Activated CD4-positive, alpha-beta T cell treated with anti-CD3 and anti-CD28 coated beads, Interleukin-2, amount 10 ng/mL, durations not matched to agents 24 days and 14 days (primary cell): ENCODE results near the gene EIF5A. TPM values are rescaled to one million over a fixed set of nuclear protein-coding genes. Genes with fewer than 3 reads are reported as not detected.
"Not testable (repeated sequence)": the region's sequence is repeated elsewhere in the genome, so short reads cannot be mapped to it uniquely, and the experiment has no call there.

Experiments used
- DNase-seq: peaks from one replicate; pipeline ENCODE4 v3.0.0; 2022
- H3K27ac Mint-ChIP-seq: one replicate; pipeline ENCODE4 v1.8.0; 2022; ENCODE audit warnings: mild to moderate bottlenecking, mixed read lengths
- H3K27me3 Mint-ChIP-seq: one replicate; pipeline ENCODE4 v1.8.0; 2022; ENCODE audit warnings: mixed read lengths
- H3K36me3 Mint-ChIP-seq: one replicate; pipeline ENCODE4 v1.8.0; 2022; ENCODE audit warnings: low read depth, mild to moderate bottlenecking, mixed read lengths
- H3K4me1 Mint-ChIP-seq: one replicate; pipeline ENCODE4 v1.8.0; 2021; ENCODE audit warnings: mixed read lengths
- H3K4me3 Mint-ChIP-seq: one replicate; pipeline ENCODE4 v1.8.0; 2022; ENCODE audit warnings: mild to moderate bottlenecking, moderate library complexity, mixed read lengths
- H3K9me3 Mint-ChIP-seq: one replicate; pipeline ENCODE4 v1.8.0; 2021; ENCODE audit warnings: mixed read lengths
- intact Hi-C: fragments of 100-400 bp; cut with micrococcal nuclease; formaldehyde crosslinking; loops from one replicate; pipeline ENCODE4 v1.15.1; 2023
- total RNA-seq: library from RNA; stranded (reverse); gene quantifications from 2 replicates; pipeline ENCODE4 v1.2.3, GENCODE V29; 2022

EIF5A gene
- total RNA-seq, 1 donor from 2014 or later: 1,327 TPM

GRCh38 chr17:7337600-7337999, 30.2 kb downstream of the EIF5A start:
- DNase-seq: peak; percentile 59
- H3K4me3 Mint-ChIP-seq: peak overlapping the region; percentile 91
- intact Hi-C loops: loop anchor here (2.0 kb wide), 1 partner anchor 13 kb away; no protein-coding TSS in a partner anchor
- H3K9me3 Mint-ChIP-seq, H3K27me3 Mint-ChIP-seq: not testable (repeated sequence)
- peaks cover 37% of the 10 kb centered on the region for H3K4me1 Mint-ChIP-seq
- peaks cover 29% of the 10 kb centered on the region for H3K36me3 Mint-ChIP-seq
- peak overlapping the region; percentile 86 for H3K27ac Mint-ChIP-seq

DNA sequence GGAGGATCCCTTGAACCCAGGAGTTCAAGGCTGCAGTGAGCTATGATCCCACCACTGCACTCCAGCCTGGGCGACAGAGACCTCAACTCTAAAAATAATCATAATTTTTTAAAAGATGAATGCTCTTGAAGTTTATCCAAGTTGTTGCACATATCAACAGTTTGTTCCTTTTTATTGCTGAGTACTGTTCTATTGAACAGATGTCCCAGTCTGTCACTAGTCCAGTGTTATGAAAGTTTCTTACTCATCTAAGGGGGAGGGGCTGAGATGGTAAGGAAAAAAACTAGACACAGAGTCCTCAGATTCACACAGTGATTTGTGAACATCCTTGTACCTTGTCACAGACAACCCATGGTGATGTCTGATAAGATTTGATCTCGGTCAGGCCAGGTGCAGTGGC, 32.8 kb downstream of the EIF5A start:
- no peaks in the 10 kb centered on the region for H3K27me3 Mint-ChIP-seq
- intact Hi-C loops: no loop called here
- peaks cover 29% of the 10 kb centered on the region for H3K4me1 Mint-ChIP-seq
- no peak for DNase-seq
- H3K4me3 Mint-ChIP-seq: no peak overlapping the region
- no peak overlapping the region for H3K27ac Mint-ChIP-seq
- peaks cover 39% of the 10 kb centered on the region for H3K36me3 Mint-ChIP-seq
- no peaks in the 10 kb centered on the region for H3K9me3 Mint-ChIP-seq

GRCh38 chr17:7341842-7342241, 34.4 kb downstream of the EIF5A start:
- peak overlapping the region; percentile 34 for H3K27ac Mint-ChIP-seq

DNA sequence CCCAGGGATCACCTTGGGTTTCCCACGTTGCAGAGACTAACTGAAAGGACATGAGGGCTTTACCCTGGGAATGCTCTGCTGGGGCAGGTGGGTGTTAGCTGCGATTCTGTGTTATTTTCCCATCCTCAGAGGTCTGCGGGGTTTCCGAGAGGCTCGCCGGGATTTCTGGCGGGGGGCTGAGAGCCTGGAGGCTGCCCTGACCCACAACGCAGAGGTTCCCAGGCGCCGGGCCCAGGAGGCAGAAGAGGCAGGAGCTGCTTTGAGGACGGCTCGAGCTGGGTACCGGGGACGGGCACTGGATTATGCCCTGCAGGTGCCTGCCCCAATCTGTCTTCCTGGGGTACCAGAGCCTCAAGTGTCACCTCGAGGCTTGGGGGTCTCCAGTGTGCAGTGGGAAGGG, 35.8 kb downstream of the EIF5A start:
- no peak for DNase-seq
- Mint-ChIP-seq H3K36me3 (peaks cover 46% of the 10 kb centered on the region), H3K27ac (no peak overlapping the region), H3K4me1 (peaks cover 8% of the 10 kb centered on the region), H3K9me3 (no peaks in the 10 kb centered on the region), H3K27me3 (no peaks in the 10 kb centered on the region), H3K4me3 (no peak overlapping the region)
- intact Hi-C loops: no loop called here

More at GRCh38 chr17:7341842-7342241, 34.4 kb downstream of the EIF5A start:
- H3K4me1 Mint-ChIP-seq: peaks cover 18% of the 10 kb centered on the region
- H3K4me3 Mint-ChIP-seq: no peak overlapping the region
- no peaks in the 10 kb centered on the region for H3K27me3 Mint-ChIP-seq
- H3K9me3 Mint-ChIP-seq: no peaks in the 10 kb centered on the region
- peaks cover 44% of the 10 kb centered on the region for H3K36me3 Mint-ChIP-seq
- intact Hi-C loops: no loop called here
- no peak for DNase-seq

- peaks cover 48% of the 10 kb centered on the region for H3K36me3 Mint-ChIP-seq
- intact Hi-C loops: no loop called here
- no peaks in the 10 kb centered on the region for H3K9me3 Mint-ChIP-seq
- H3K27me3 Mint-ChIP-seq: no peaks in the 10 kb centered on the region
- no peak for DNase-seq
- peaks cover 13% of the 10 kb centered on the region for H3K4me1 Mint-ChIP-seq
- H3K27ac Mint-ChIP-seq: no peak overlapping the region
- no peak overlapping the region for H3K4me3 Mint-ChIP-seq
Measured at GRCh38 chr17:7346761-7347614, 39.6 kb downstream of the EIF5A start.

- H3K27ac Mint-ChIP-seq: peak overlapping the region; percentile 29
Measured at GRCh38 chr17:7347630-7348477, 40.4 kb downstream of the EIF5A start.

DNA sequence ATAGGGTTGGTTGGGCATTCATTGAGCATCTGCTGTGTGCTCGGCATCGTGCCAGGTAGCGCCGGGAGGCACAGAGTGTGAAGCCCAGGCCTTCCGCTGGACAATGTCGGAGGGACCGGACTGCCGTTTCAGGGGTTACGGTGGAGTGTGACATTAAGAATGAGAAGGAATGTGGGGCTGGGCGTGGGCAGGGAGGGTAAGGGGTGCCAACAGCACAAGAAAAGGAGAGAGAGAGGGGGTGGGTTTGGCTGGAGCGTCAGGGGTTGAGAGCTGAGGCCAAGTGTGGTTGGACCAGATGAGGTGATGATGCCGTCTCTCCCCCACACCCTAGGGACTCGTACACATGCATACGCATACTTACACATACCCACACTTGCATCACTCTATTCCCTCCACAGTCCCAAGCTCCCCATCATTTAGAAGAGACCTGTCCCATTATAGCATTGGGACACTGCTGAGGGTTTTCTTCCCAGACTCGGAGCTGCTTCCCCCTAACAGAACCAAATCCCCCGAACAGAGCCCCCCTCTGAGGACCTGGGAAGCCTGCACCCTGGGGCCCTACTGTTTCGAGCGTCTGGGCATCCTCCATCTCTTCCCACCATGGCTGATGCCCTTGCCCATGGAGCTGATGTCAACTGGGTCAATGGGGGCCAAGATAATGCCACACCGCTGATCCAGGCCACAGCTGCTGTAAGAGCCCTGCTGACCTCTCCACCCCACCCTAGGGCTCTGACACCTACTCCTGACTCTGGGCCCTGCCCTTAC, 41.2 kb downstream of the EIF5A start:
- Mint-ChIP-seq H3K27me3 (no peaks in the 10 kb centered on the region), H3K4me1 (peaks cover 18% of the 10 kb centered on the region), H3K27ac (peak overlapping the region; percentile 75), H3K36me3 (peaks cover 46% of the 10 kb centered on the region), H3K9me3 (no peaks in the 10 kb centered on the region), H3K4me3 (no peak overlapping the region)
- intact Hi-C loops: no loop called here
- peak; percentile 58 for DNase-seq

More at GRCh38 chr17:7347630-7348477, 40.4 kb downstream of the EIF5A start:
- peaks cover 49% of the 10 kb centered on the region for H3K36me3 Mint-ChIP-seq
- no peaks in the 10 kb centered on the region for H3K9me3 Mint-ChIP-seq
- intact Hi-C loops: no loop called here
- peaks cover 19% of the 10 kb centered on the region for H3K4me1 Mint-ChIP-seq
- no peak overlapping the region for H3K4me3 Mint-ChIP-seq
- H3K27me3 Mint-ChIP-seq: no peaks in the 10 kb centered on the region
- DNase-seq: peak; percentile 56

- H3K9me3 Mint-ChIP-seq: no peaks in the 10 kb centered on the region
- H3K4me3 Mint-ChIP-seq: peak within 1 kb of the TSS; percentile 88
- H3K27ac Mint-ChIP-seq: peak within 1 kb of the TSS; percentile 92
- peak; percentile 94 for DNase-seq
- peaks cover 33% of the 10 kb centered on the region for H3K4me1 Mint-ChIP-seq
- intact Hi-C loops: loop anchor here (1.0 to 5.0 kb wide), 5 partner anchors 15 to 130 kb away; partner anchors contain the start of genes ACAP1, POLR2A, SLC2A4 and SLC35G6
- H3K27me3 Mint-ChIP-seq: no peaks in the 10 kb centered on the region
- H3K36me3 Mint-ChIP-seq: peaks cover 35% of the 10 kb centered on the region
Measured at GRCh38 chr17:7351665-7352502, 44.5 kb downstream of the EIF5A start, which contains the start of gene KCTD11. Gene KCTD11, plus strand, starts transcription at chr17:7352162.

- Mint-ChIP-seq H3K4me3 (peak overlapping the region; percentile 88), H3K4me1 (peaks cover 33% of the 10 kb centered on the region), H3K36me3 (peaks cover 30% of the 10 kb centered on the region), H3K9me3 (no peaks in the 10 kb centered on the region), H3K27me3 (no peaks in the 10 kb centered on the region), H3K27ac (peak overlapping the region; percentile 92)
- no peak for DNase-seq
- intact Hi-C loops: loop anchor here (2.0 to 5.0 kb wide), 3 partner anchors 52 to 130 kb away; partner anchors contain the start of genes POLR2A, SLC2A4, SLC35G6 and TMEM256
Measured at GRCh38 chr17:7352503-7352889, 45.1 kb downstream of the EIF5A start.

DNA sequence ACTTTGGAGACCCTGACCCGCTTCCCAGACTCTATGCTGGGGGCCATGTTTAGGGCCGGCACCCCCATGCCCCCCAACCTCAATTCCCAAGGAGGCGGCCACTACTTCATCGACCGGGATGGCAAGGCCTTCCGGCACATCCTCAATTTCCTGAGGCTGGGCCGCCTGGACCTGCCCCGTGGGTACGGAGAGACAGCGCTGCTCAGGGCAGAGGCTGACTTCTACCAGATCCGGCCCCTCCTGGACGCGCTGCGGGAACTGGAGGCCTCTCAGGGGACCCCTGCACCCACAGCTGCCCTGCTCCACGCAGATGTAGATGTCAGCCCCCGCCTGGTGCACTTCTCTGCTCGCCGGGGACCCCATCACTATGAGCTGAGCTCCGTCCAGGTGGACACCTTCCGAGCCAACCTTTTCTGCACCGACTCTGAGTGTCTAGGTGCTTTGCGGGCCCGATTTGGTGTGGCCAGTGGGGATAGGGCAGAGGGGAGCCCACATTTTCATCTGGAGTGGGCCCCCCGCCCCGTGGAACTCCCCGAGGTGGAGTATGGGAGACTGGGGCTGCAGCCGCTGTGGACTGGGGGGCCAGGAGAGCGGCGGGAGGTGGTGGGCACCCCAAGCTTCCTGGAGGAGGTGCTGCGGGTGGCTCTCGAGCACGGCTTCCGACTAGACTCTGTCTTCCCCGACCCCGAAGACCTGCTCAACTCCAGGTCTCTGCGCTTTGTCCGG, 45.6 kb downstream of the EIF5A start:
- intact Hi-C loops: loop anchor here (2.0 to 5.0 kb wide), 3 partner anchors 52 to 129 kb away; partner anchors contain the start of genes POLR2A, SLC2A4, SLC35G6 and TMEM256
- peaks cover 33% of the 10 kb centered on the region for H3K4me1 Mint-ChIP-seq
- no peaks in the 10 kb centered on the region for H3K9me3 Mint-ChIP-seq
- peak overlapping the region; percentile 92 for H3K27ac Mint-ChIP-seq
- peak overlapping the region; percentile 88 for H3K4me3 Mint-ChIP-seq
- H3K36me3 Mint-ChIP-seq: peaks cover 25% of the 10 kb centered on the region
- DNase-seq: no peak
- H3K27me3 Mint-ChIP-seq: no peaks in the 10 kb centered on the region

GRCh38 chr17:7354262-7354843, 46.9 kb downstream of the EIF5A start:
- peaks cover 18% of the 10 kb centered on the region for H3K36me3 Mint-ChIP-seq
- peaks cover 28% of the 10 kb centered on the region for H3K4me1 Mint-ChIP-seq
- DNase-seq: peak; percentile 74
- H3K9me3 Mint-ChIP-seq: no peaks in the 10 kb centered on the region
- intact Hi-C loops: loop anchor here (5.0 kb wide), 1 partner anchor 128 kb away; the partner anchor contains the start of genes POLR2A and SLC35G6
- H3K4me3 Mint-ChIP-seq: peak overlapping the region; percentile 36
- peak overlapping the region; percentile 81 for H3K27ac Mint-ChIP-seq
- no peaks in the 10 kb centered on the region for H3K27me3 Mint-ChIP-seq

GRCh38 chr17:7355053-7355452, 47.6 kb downstream of the EIF5A start, which contains the start of gene TMEM95:
Gene TMEM95, plus strand, starts transcription at chr17:7355156. Its CDS starts 49 bp downstream, at chr17:7355205.
- intact Hi-C loops: no loop called here
- peak within 1 kb of the TSS; percentile 81 for H3K27ac Mint-ChIP-seq

More at GRCh38 chr17:7355053-7355452, 47.6 kb downstream of the EIF5A start, which contains the start of gene TMEM95:
- Mint-ChIP-seq H3K27me3 (no peaks in the 10 kb centered on the region), H3K4me3 (peak within 1 kb of the TSS; percentile 36), H3K36me3 (peaks cover 13% of the 10 kb centered on the region), H3K4me1 (peaks cover 24% of the 10 kb centered on the region), H3K9me3 (no peaks in the 10 kb centered on the region)
- DNase-seq: peak; percentile 67
